Stomach (tissue), 9 donors: Measurements from ENCODE around the gene C16orf54. TPM values are rescaled to one million over a fixed set of nuclear protein-coding genes. Genes with fewer than 3 reads are reported as not detected.

Experiments used
- DNase-seq, 2 donors: peaks; one replicate each; pipeline versions ENCODE4 v3.0.0 to v3.0.0-alpha.2; 2013 to 2019
- H3K27ac ChIP-seq, 5 donors: fragments of 200-600 bp in 4 of 5; sonication (generic) in 4 of 5; one replicate each; pipeline ENCODE4 v1.5.1; 2013 to 2019; ENCODE audit warnings: mild to moderate bottlenecking in 1 of 5, moderate library complexity in 1 of 5
- H3K27me3 ChIP-seq, 3 donors: fragments of 200-600 bp; sonication (generic); one replicate each; pipeline ENCODE4 v1.5.1; 2017 to 2019; ENCODE audit warnings: mixed run types in 1 of 3
- H3K36me3 ChIP-seq, 4 donors: fragments of 200-600 bp; sonication (generic); 1 replicate in 3 of 4; 2 replicates in 1 of 4; pipeline ENCODE4 v1.5.1; 2016 to 2019
- H3K4me1 ChIP-seq, 4 donors: fragments of 200-600 bp; sonication (generic); one replicate each; pipeline ENCODE4 v1.5.1; 2016 to 2019
- H3K4me3 ChIP-seq, 4 donors: fragments of 200-600 bp; sonication (generic) in 3 of 4; one replicate each; pipeline ENCODE4 v1.5.1; 2016 to 2019; ENCODE audit warnings: mild to moderate bottlenecking in 1 of 4
- H3K9me3 ChIP-seq, 4 donors: fragments of 200-600 bp; sonication (generic); one replicate each; pipeline ENCODE4 v1.5.1; 2016 to 2019
- EP300 ChIP-seq: sonication (generic); formaldehyde crosslinking; IDR thresholded peaks from one replicate; pipeline ENCODE4 v1.6.1; 2017; ENCODE audit warnings: antibody characterized with exemption
- POLR2A ChIP-seq, 4 donors: fragments of 450-650 bp; IDR thresholded peaks; one replicate each; pipeline ENCODE4 v1.6.1; 2016; ENCODE audit warnings: antibody characterized with exemption in 4 of 4, control low read depth in 2 of 4, mild to moderate bottlenecking in 1 of 4, moderate library complexity in 1 of 4
- POLR2AphosphoS5 ChIP-seq, 3 donors: sonication (generic); formaldehyde crosslinking; IDR thresholded peaks; one replicate each; pipeline ENCODE4 v1.6.1; 2016; ENCODE audit warnings: antibody characterized with exemption in 3 of 3
- WGBS, 5 donors: extraction: QIAGEN DNeasy Blood & Tissue Kit in 3 of 5; methylation state at CpG; one replicate each; pipeline versions ENCODE4 v1.1.5 to v1.1.7; 2013 to 2018; 5-methylcytosine and 5-hydroxymethylcytosine counted together
- intact Hi-C: fragments of 100-400 bp; cut with DNase I; formaldehyde crosslinking; loops from one replicate; pipeline ENCODE4 v1.15.1; 2023; ENCODE audit warnings: low total_unique reads
- polyA plus RNA-seq, 3 donors: library from polyadenylated mRNA; stranded (reverse); fragments of 200-250 nt; gene quantifications; one replicate each; pipeline ENCODE4 v1.2.3, GENCODE V29; 2013
- total RNA-seq, 5 donors: library from RNA; depleted of rRNA; stranded (reverse); fragments of >200 nt; gene quantifications; one replicate each; pipeline versions ENCODE4 v1.1.0 to v1.2.3, GENCODE V29; 2014 to 2016
- TF ChIP-seq, protein P1 (sequence below), 7 experiments: fragments of 450-650 bp in 4 of 7; fragments of 200-600 bp in 3 of 7; sonication (generic) in 3 of 7; IDR thresholded peaks; one replicate each; pipeline ENCODE4 v1.5.1; 2016 to 2019; ENCODE audit warnings: antibody characterized with exemption in 7 of 7, control low read depth in 2 of 7, mild to moderate bottlenecking in 1 of 7
- donor health status: healthy with polysubstance abuse.
- donor health status: Bipolar disorder and iron deficiency.
- donor health status: healthy.

C16orf54 gene
- total and polyA plus RNA-seq, 8 donors: 0.37 to 3.5 (median 0.96) TPM; not detected in 2

DNA sequence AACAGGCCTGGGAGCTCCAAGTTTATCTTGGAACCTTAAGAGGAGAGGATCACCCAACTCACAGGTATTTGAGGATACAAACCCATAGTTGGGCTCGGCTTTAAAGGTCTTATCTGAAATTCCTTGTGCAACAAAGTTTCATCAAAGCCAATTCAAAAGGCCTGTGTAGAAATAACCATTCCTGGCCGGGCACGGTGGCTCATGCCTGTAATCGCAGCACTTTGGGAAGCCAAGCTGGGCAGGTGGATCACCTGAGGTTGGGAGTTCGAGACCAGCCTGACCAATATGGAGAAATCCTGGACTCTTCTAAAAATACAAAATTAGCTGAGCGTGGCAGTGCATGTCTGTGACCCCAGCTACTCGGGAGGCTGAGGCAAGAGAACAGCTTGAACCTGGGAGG, 28.7 kb downstream of the C16orf54 start:
- DNase-seq: no peak
- TF ChIP-seq, protein P1, sequence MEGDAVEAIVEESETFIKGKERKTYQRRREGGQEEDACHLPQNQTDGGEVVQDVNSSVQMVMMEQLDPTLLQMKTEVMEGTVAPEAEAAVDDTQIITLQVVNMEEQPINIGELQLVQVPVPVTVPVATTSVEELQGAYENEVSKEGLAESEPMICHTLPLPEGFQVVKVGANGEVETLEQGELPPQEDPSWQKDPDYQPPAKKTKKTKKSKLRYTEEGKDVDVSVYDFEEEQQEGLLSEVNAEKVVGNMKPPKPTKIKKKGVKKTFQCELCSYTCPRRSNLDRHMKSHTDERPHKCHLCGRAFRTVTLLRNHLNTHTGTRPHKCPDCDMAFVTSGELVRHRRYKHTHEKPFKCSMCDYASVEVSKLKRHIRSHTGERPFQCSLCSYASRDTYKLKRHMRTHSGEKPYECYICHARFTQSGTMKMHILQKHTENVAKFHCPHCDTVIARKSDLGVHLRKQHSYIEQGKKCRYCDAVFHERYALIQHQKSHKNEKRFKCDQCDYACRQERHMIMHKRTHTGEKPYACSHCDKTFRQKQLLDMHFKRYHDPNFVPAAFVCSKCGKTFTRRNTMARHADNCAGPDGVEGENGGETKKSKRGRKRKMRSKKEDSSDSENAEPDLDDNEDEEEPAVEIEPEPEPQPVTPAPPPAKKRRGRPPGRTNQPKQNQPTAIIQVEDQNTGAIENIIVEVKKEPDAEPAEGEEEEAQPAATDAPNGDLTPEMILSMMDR (IDR thresholded peaks at IDR 0.05): no peak
- TF ChIP-seq POLR2A (IDR thresholded peaks at IDR 0.05) (no peak), EP300 (no peak), POLR2AphosphoS5 (IDR thresholded peaks at IDR 0.05) (no peak)
- 81 to 86% (median 84%) methylated on average over 6 to 7 of the region's 7 CpGs for WGBS, 5 donors
- no peak overlapping the region for H3K27ac ChIP-seq
- H3K27me3 ChIP-seq: no peaks in the 10 kb centered on the region
- H3K9me3 ChIP-seq: no peaks in the 10 kb centered on the region
- no peak overlapping the region for H3K4me3 ChIP-seq
- intact Hi-C loops: no loop called here
- H3K36me3 ChIP-seq: no peaks in the 10 kb centered on the region
- H3K4me1 ChIP-seq: peaks cover 0 to 5% (median 0%) of the 10 kb centered on the region in 4 donors

DNA sequence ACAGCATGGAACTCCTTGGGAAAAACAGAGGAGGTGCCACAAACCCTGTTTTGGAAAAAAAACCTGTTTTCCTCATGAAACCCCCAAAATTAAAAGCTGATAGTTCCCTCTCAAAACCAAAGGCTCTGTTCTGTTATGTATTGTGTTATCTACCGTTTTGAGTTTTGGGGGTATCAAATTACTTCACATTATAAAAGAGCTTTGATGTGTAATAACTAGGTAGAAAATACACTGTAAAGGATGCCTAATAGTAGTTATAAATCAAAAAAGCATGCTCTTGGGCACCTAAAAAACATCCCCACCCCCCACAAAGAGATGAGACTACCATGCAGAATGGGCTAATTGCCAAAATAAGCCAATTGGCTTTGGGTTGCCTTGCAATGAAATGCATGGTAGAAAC, 30.8 kb downstream of the C16orf54 start:
- Histone ChIP-seq H3K9me3 (no peaks in the 10 kb centered on the region), H3K36me3 (no peaks in the 10 kb centered on the region), H3K27me3 (no peaks in the 10 kb centered on the region), H3K27ac (no peak overlapping the region), H3K4me1 (peaks cover 0 to 9% (median 6%) of the 10 kb centered on the region in 4 donors), H3K4me3 (no peak overlapping the region)
- DNase-seq: no peak
- intact Hi-C loops: no loop called here
- no peak for TF ChIP-seq POLR2A (IDR thresholded peaks at IDR 0.05)
- no peak for TF ChIP-seq POLR2AphosphoS5 (IDR thresholded peaks at IDR 0.05)
- TF ChIP-seq, protein P1 (IDR thresholded peaks at IDR 0.05): no peak
- no peak for TF ChIP-seq EP300
- WGBS, 5 donors: 8 to 30% (median 20%) methylated on average over 1 of the region's 1 CpG

GRCh38 chr16:29714396-29714795, 31.4 kb downstream of the C16orf54 start:
- WGBS, 5 donors: 77 to 87% (median 84%) methylated on average over 2 of the region's 2 CpGs
- Histone ChIP-seq H3K27me3 (no peaks in the 10 kb centered on the region), H3K9me3 (no peaks in the 10 kb centered on the region), H3K27ac (no peak overlapping the region), H3K4me3 (no peak overlapping the region), H3K4me1 (peaks cover 0 to 11% (median 7%) of the 10 kb centered on the region in 4 donors), H3K36me3 (no peaks in the 10 kb centered on the region)
- no peak for TF ChIP-seq POLR2AphosphoS5 (IDR thresholded peaks at IDR 0.05)
- no peak for TF ChIP-seq EP300
- intact Hi-C loops: no loop called here
- DNase-seq: no peak

- TF ChIP-seq POLR2AphosphoS5 (IDR thresholded peaks at IDR 0.05) (no peak), EP300 (no peak), POLR2A (IDR thresholded peaks at IDR 0.05) (no peak)
- TF ChIP-seq, protein P1 (IDR thresholded peaks at IDR 0.05): no peak
- peaks cover 0 to 11% (median 7%) of the 10 kb centered on the region in 4 donors for H3K4me1 ChIP-seq
- no peaks in the 10 kb centered on the region for H3K36me3 ChIP-seq
- H3K4me3 ChIP-seq: no peak overlapping the region
- H3K9me3 ChIP-seq: no peaks in the 10 kb centered on the region
- DNase-seq: no peak
- intact Hi-C loops: no loop called here
- 50 to 80% (median 69%) methylated on average over 4 of the region's 4 CpGs for whole genome bisulfite sequencing, 5 donors
- H3K27me3 ChIP-seq: no peaks in the 10 kb centered on the region
- H3K27ac ChIP-seq: no peak overlapping the region
Observed at GRCh38 chr16:29712809-29713208, 33.0 kb downstream of the C16orf54 start.
